Activated T-helper 17 cell treated with anti-CD3 and anti-CD28 coated beads, Interleukin-2, amount 50 U/mL, for 72 hours (primary cell): ENCODE measurements around the gene DEPDC5. TPM values are rescaled to one million over a fixed set of nuclear protein-coding genes. Genes with fewer than 3 reads are reported as not detected.

Experiments used
- ATAC-seq: fragments of 150-1000 bp; cut with Tn5 transposase; replicated peaks from 2 replicates; pipeline ENCODE4 v1.10.0; 2021; ENCODE audit warnings: mild to moderate bottlenecking, moderate library complexity
- H3K27ac Mint-ChIP-seq: one replicate; pipeline ENCODE4 v1.8.0; 2022; ENCODE audit warnings: mixed read lengths
- H3K27me3 Mint-ChIP-seq: one replicate; pipeline ENCODE4 v1.8.0; 2022; ENCODE audit warnings: mixed read lengths
- H3K36me3 Mint-ChIP-seq: one replicate; pipeline ENCODE4 v1.8.0; 2022; ENCODE audit warnings: low read depth, mild to moderate bottlenecking, mixed read lengths
- H3K4me1 Mint-ChIP-seq: one replicate; pipeline ENCODE4 v1.8.0; 2022; ENCODE audit warnings: mixed read lengths
- H3K4me3 Mint-ChIP-seq: one replicate; pipeline ENCODE4 v1.8.0; 2022; ENCODE audit warnings: mild to moderate bottlenecking, mixed read lengths
- H3K9me3 Mint-ChIP-seq: one replicate; pipeline ENCODE4 v1.8.0; 2022; ENCODE audit warnings: mixed read lengths
- total RNA-seq, 2 donors: library from RNA; stranded (reverse); gene quantifications; one replicate each; pipeline ENCODE4 v1.2.3, GENCODE V29; 2022

The DEPDC5 gene
- total RNA-seq, 2 donors from 2014 or later: 50.0 to 57.1 TPM

GRCh38 chr22:31919730-31920129 is 165.9 kb downstream of the DEPDC5 start:
- Mint-ChIP-seq H3K27ac (peak overlapping the region; percentile 8), H3K9me3 (no peaks in the 10 kb centered on the region), H3K27me3 (peaks cover 3% of the 10 kb centered on the region), H3K4me1 (peaks cover 17% of the 10 kb centered on the region), H3K36me3 (no peaks in the 10 kb centered on the region), H3K4me3 (no peak overlapping the region)
- ATAC-seq: no peak

GRCh38 chr22:31920306-31920705 is 166.5 kb downstream of the DEPDC5 start:
- no peak for ATAC-seq
- Mint-ChIP-seq H3K36me3 (no peaks in the 10 kb centered on the region), H3K4me1 (peaks cover 17% of the 10 kb centered on the region), H3K27me3 (peaks cover 8% of the 10 kb centered on the region), H3K9me3 (no peaks in the 10 kb centered on the region), H3K4me3 (no peak overlapping the region), H3K27ac (peak overlapping the region; percentile 8)

GRCh38 chr22:31921106-31921505 is 167.3 kb downstream of the DEPDC5 start:
- Mint-ChIP-seq H3K27ac (no peak overlapping the region), H3K27me3 (peaks cover 13% of the 10 kb centered on the region), H3K4me3 (no peak overlapping the region), H3K4me1 (peaks cover 17% of the 10 kb centered on the region), H3K36me3 (no peaks in the 10 kb centered on the region), H3K9me3 (no peaks in the 10 kb centered on the region)
- no peak for ATAC-seq

- Mint-ChIP-seq H3K27ac (no peak overlapping the region), H3K27me3 (peaks cover 13% of the 10 kb centered on the region), H3K4me3 (no peak overlapping the region), H3K36me3 (no peaks in the 10 kb centered on the region), H3K4me1 (peaks cover 9% of the 10 kb centered on the region), H3K9me3 (no peaks in the 10 kb centered on the region)
- no peak for ATAC-seq
Observed at GRCh38 chr22:31922534-31922933, 168.7 kb downstream of the DEPDC5 start.

DNA sequence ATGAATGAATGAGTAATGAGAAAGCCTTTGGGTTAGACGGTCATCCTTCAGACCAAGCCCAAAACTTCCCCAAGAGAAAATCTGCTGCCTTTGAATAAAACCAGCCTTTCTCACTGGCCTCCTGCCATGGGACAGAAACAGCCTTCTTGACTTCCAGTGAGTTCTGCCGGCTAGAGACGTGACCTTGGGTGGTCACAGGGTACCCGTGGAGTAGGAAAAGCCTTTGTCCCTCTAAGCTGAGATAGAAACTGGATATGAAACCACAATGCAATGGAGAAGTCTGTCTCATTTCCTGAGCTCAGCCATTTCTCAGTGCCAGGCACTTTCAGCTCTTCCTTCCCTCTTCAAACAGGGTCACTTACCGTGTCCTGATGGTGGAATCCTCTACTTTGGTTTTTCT is 169.3 kb downstream of the DEPDC5 start:
- Mint-ChIP-seq H3K4me1 (peaks cover 5% of the 10 kb centered on the region), H3K27ac (no peak overlapping the region), H3K36me3 (no peaks in the 10 kb centered on the region), H3K4me3 (no peak overlapping the region), H3K9me3 (no peaks in the 10 kb centered on the region), H3K27me3 (peaks cover 13% of the 10 kb centered on the region)
- no peak for ATAC-seq

GRCh38 chr22:31923747-31924146 is 169.9 kb downstream of the DEPDC5 start:
- peaks cover 5% of the 10 kb centered on the region for H3K4me1 Mint-ChIP-seq
- H3K36me3 Mint-ChIP-seq: no peaks in the 10 kb centered on the region

DNA sequence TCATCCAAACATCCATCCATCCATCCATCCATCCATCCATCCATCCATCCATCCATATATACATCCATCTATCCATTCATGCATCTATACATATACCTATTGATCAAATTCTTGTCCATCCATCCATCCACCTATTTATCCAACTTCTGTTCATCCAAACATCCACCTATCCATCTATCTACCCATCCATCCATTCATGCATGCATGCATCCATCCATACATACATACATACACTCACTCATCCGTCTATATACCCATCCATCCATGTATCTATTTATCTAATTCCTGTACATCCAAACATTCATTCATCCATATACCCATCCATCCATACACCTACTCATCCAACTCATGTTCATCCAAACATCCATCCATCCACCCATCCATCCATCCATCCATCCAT is 171.2 kb downstream of the DEPDC5 start:
- H3K27ac Mint-ChIP-seq: no peak overlapping the region
- no peak for ATAC-seq
- H3K4me3 Mint-ChIP-seq: no peak overlapping the region
- H3K9me3 Mint-ChIP-seq: no peaks in the 10 kb centered on the region
- peaks cover 13% of the 10 kb centered on the region for H3K27me3 Mint-ChIP-seq
- peaks cover 5% of the 10 kb centered on the region for H3K4me1 Mint-ChIP-seq
- no peaks in the 10 kb centered on the region for H3K36me3 Mint-ChIP-seq

More at GRCh38 chr22:31923747-31924146, 169.9 kb downstream of the DEPDC5 start:
- no peak overlapping the region for H3K27ac Mint-ChIP-seq
- peaks cover 13% of the 10 kb centered on the region for H3K27me3 Mint-ChIP-seq
- no peaks in the 10 kb centered on the region for H3K9me3 Mint-ChIP-seq
- no peak for ATAC-seq
- no peak overlapping the region for H3K4me3 Mint-ChIP-seq

- no peak for ATAC-seq
- H3K4me3 Mint-ChIP-seq: no peak overlapping the region
- H3K27me3 Mint-ChIP-seq: peaks cover 13% of the 10 kb centered on the region
- peaks cover 5% of the 10 kb centered on the region for H3K4me1 Mint-ChIP-seq
- no peak overlapping the region for H3K27ac Mint-ChIP-seq
- H3K9me3 Mint-ChIP-seq: no peaks in the 10 kb centered on the region
- no peaks in the 10 kb centered on the region for H3K36me3 Mint-ChIP-seq
Observed at GRCh38 chr22:31926024-31926423, 172.2 kb downstream of the DEPDC5 start.

- H3K9me3 Mint-ChIP-seq: no peaks in the 10 kb centered on the region
- no peaks in the 10 kb centered on the region for H3K36me3 Mint-ChIP-seq
- peaks cover 17% of the 10 kb centered on the region for H3K27me3 Mint-ChIP-seq
- ATAC-seq: no peak
- no peak overlapping the region for H3K27ac Mint-ChIP-seq
- peaks cover 5% of the 10 kb centered on the region for H3K4me1 Mint-ChIP-seq
- H3K4me3 Mint-ChIP-seq: no peak overlapping the region
Observed at GRCh38 chr22:31926969-31927368, 173.2 kb downstream of the DEPDC5 start.

- Mint-ChIP-seq H3K36me3 (no peaks in the 10 kb centered on the region), H3K27ac (no peak overlapping the region), H3K4me1 (peaks cover 4% of the 10 kb centered on the region), H3K4me3 (no peak overlapping the region), H3K27me3 (peaks cover 17% of the 10 kb centered on the region), H3K9me3 (no peaks in the 10 kb centered on the region)
- no peak for ATAC-seq
Observed at GRCh38 chr22:31927562-31927961, 173.7 kb downstream of the DEPDC5 start.

DNA sequence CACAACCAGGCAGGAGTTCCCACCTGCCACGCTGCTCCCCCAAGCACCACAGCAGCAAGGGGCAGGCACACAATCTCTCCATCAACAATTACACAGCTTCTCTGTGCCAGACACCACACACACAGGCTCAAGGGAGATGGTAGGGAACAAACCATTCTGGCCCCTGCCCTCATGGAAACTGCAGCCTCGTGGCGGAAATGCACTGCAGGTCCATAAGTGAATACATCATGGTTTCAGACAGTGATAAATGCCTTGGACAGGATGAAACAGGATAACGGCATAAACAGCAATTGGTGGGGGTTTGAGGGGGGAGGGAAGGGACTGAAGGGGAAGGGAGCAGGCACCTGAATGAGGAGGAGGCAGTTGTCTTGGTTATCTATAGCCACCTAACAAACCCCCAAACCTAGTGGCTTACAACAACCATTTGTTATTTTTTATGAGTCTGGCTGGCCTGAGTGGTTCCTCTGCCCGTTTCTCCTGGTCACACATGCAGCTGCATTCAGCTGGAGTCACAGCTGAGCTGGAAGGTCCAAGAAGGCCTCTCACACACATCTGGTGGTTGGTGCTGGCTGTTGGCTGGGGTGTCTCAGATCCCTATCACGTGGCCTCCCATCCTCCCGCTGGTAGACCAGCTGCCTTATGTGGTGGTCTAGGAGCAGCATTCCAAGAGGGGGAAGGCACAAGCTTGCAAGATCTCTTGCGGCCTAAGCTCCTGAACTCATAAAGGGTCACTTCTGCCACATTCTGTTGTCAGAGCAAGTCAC is 175.5 kb downstream of the DEPDC5 start:
- H3K9me3 Mint-ChIP-seq: no peaks in the 10 kb centered on the region
- no peaks in the 10 kb centered on the region for H3K4me1 Mint-ChIP-seq
- no peaks in the 10 kb centered on the region for H3K36me3 Mint-ChIP-seq
- H3K27ac Mint-ChIP-seq: peak overlapping the region; percentile 37
- H3K27me3 Mint-ChIP-seq: peaks cover 14% of the 10 kb centered on the region
- ATAC-seq: no peak
- H3K4me3 Mint-ChIP-seq: no peak overlapping the region

GRCh38 chr22:31932863-31933262 is 179.0 kb downstream of the DEPDC5 start:
- H3K36me3 Mint-ChIP-seq: no peaks in the 10 kb centered on the region
- H3K27me3 Mint-ChIP-seq: peaks cover 3% of the 10 kb centered on the region
- no peaks in the 10 kb centered on the region for H3K4me1 Mint-ChIP-seq
- no peak for ATAC-seq
- H3K9me3 Mint-ChIP-seq: no peaks in the 10 kb centered on the region
- no peak overlapping the region for H3K27ac Mint-ChIP-seq
- no peak overlapping the region for H3K4me3 Mint-ChIP-seq

- Mint-ChIP-seq H3K4me3 (no peak overlapping the region), H3K36me3 (no peaks in the 10 kb centered on the region), H3K4me1 (no peaks in the 10 kb centered on the region), H3K27me3 (peaks cover 3% of the 10 kb centered on the region), H3K27ac (no peak overlapping the region), H3K9me3 (no peaks in the 10 kb centered on the region)
- ATAC-seq: no peak
Observed at GRCh38 chr22:31933406-31933805, 179.6 kb downstream of the DEPDC5 start.

DNA sequence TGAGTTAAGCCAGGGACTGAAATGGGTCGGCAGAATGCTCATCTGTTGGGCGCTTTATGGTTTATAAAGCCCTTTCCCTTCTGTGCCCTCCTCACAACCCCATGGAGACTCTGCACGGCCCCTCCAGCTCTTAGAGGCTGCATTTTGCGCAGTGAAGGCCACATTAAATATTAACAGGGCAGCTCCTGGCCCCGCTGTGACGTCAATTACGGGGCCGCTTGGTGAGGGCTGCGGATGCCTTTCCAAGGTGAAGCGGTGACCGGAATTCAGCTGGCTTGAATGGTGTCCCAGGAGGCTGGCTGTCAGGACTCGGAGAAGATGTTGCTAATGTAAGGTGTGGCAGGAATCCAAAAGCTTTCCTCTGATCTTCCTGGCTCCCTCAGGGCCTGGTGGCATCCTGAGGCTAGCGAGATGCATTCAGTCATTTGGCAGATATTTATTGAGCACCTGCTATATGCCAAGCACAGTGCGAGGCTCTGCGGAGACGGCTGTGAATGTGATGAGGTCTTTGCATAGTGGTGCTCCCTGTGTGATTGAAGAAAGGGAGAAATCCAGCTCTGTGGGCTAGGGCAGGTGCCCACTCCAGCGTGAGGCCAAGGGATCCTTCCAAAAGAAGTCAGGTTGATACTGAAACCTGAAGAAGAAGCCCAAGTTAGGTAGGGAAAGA is 180.1 kb downstream of the DEPDC5 start:
- H3K9me3 Mint-ChIP-seq: no peaks in the 10 kb centered on the region
- H3K4me3 Mint-ChIP-seq: no peak overlapping the region
- no peak for ATAC-seq
- H3K27me3 Mint-ChIP-seq: peaks cover 3% of the 10 kb centered on the region
- no peaks in the 10 kb centered on the region for H3K36me3 Mint-ChIP-seq
- H3K27ac Mint-ChIP-seq: no peak overlapping the region
- H3K4me1 Mint-ChIP-seq: no peaks in the 10 kb centered on the region

DNA sequence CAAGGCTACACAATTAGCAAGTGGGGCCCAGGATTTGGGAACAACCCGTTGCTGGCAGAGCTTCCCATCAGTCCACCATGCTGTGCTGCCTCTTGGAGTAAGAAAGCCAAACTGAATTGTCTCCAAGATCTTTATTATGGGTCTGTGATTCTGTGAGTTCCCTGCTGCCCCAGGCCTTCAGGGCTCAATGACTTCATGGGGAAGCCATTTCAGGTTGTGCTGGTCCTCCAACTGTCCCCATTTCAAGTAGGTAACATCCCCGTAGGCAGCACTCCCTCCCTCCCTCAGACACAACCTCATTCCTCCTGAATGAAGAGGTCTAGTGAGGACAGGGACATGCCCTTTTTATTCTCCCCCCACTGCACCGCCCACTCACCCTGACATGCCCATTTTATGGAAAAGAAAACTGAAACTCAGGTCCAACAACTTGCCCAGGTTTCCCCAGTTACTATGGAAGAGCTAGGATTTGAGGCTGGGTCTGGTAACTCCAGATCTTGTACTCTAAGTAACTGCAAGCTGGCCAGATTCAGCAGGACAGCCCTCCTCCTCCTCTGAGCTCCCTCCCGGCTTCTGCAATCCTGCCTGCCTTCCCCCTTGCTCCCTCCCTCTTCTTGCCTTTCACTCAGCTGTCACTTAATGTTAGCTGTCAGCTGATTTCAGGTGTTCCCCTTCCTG is 182.3 kb downstream of the DEPDC5 start:
- no peaks in the 10 kb centered on the region for H3K4me1 Mint-ChIP-seq
- no peak for ATAC-seq
- H3K4me3 Mint-ChIP-seq: no peak overlapping the region
- H3K9me3 Mint-ChIP-seq: no peaks in the 10 kb centered on the region
- no peaks in the 10 kb centered on the region for H3K36me3 Mint-ChIP-seq
- H3K27me3 Mint-ChIP-seq: peaks cover 3% of the 10 kb centered on the region
- no peak overlapping the region for H3K27ac Mint-ChIP-seq
